ENCODE results near the gene KYNU.
"Not testable (repeated sequence)": the region's sequence is repeated elsewhere in the genome, so short reads cannot be mapped to it uniquely, and the experiment has no call there.

KYNU gene

DNA sequence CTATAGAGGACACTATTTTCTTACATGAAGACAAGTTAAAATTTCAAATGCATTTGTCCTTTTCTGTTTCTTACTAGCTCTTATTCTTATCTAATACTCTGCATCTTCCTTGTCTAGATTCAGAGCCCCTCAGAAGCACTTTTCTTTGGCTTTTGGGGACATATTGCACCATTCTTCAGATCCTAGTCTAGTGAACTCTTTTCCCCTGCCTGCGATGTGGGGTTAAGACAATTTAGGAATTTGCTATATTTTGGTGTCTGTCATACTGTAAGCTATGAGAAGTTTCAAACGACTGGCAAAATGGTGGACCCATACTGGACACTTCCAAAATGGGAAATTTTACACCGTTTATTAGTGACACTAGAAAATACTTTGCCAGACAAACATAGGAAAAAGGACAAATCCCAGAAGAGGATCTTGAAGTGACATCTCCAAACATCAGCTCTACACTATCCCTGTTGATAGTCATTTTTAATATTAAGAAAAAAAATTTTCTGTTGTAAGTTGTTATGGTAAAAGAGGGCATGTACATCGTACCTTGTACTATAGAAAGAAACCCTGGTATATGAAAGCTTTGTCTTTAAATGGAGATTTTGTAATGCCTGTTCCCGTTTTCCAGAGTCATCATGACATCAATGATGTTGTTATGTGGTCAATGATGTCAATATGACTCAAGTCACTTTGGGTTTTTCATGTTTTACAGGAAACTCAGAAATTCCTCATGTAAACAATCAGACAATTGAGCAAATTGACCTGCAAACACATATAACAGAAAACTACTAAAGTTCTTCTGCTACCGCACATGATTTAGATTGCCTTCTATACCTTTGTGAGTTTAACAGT lies 4.4 kb upstream of the KYNU start:
- no peak for DNase-seq

DNA sequence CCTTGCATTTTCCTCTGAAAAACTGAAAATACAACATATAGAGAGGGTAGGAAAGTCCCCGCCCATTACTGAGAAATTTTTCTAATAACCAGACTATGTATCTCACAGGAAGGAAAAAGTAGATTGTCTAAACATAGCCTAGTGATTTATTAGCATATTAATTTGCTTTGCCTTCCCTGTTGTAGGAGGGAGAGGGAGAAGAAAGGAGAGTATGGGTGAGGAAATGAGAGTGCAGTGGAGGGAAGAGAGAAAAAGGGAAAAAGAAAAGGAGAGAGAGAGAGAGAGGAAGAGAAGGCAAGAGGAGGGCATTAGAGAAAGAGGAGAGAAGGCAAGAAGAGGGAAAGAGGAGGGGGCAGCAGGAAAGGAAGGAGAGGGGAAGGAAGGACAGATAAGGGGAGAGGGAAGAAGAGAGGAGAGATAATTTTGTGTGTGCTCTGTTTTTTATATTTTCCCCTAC lies 3.6 kb upstream of the KYNU start:
- DNase-seq: no peak
- ATAC-seq: no peak

More for the DNA sequence above, 4.4 kb upstream of the KYNU start:
- no peak for ATAC-seq

DNA sequence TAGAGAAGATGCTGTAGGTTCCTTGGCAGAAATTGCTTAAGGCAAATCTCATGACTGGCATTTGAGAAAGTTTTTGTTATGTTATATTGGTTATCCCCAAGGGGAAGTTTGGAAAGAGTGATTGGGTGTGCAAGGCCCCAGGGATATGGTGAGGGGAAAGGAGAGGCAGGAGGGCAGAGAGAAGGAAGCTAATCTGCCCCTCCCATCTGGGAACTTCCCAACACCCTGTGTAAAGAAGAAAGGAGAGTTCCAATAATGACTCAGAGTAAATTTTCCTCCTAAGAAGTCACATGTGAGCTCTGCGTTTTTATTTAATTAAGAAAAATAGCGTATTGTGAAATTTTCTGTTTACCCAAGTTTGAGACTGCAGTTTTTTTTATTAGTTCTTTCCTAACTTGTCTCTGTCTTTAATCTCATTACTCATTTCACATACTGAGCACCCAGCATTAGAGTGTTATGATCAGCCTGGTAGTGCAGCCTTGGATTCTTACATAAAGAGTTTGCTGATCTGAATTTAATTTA lies 3.1 kb upstream of the KYNU start:
- ATAC-seq: peak; percentile 32

DNA sequence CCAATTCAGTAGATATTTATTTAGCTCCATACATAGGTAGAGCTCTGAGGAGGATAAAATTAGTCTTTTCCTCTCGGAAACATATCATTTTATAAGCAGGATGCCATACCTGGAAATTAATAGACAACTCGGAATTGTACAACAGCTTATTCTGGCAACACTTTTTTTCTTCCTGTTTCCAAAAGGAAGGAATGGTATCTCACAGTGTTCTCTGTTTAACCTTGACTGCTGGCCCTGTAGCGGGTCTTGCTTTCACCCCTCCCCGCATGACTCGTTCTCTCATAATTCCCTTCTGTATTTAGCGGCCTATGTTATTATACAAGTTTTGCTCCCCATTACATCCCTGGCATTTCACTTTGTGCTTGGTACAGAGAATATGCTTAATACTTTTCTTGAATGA lies 2.5 kb upstream of the KYNU start:
- DNase-seq (no peak), ATAC-seq (no peak)

More for the DNA sequence above, 3.1 kb upstream of the KYNU start:
- no peak for DNase-seq

DNA sequence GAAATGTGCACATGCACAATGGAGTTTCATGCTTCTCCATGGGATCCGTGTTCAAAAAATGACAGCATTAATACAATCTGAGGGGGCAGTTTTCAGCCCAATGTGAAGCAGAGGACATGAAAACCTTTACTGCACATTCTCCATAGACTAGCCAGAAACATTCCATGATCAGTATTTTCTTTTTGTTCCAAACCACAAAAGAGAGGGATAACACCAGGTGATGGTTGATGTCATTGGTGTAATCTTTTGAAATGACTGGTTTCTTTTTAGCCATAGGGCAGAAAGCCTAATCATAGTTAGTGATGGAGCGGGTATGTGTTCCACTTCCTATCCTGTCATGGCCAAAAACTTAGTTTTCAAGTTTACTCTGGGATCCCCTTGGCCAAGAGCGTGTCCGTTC lies 1.8 kb upstream of the KYNU start:
- no peak for ATAC-seq
- no peak for DNase-seq

DNA sequence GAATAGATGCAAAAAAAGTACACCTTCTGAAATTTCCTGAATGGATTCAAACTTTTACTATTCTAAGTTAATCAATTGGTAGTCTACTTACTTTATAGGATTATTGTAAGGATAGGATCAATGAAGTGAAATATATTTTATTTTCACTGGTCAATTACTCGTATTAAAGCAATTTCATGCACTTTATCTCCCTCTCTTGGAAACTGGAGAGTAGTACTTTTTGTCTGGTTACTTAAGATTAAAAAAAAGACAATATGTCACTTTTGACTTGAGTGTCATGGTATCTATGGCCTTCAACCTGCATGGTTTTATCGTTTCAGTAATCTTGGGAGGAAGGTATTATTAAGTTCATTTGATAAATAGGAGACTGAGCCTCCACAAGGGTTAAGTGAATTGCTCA lies 1.0 kb upstream of the KYNU start:
- ATAC-seq (no peak), DNase-seq (no peak)

DNA sequence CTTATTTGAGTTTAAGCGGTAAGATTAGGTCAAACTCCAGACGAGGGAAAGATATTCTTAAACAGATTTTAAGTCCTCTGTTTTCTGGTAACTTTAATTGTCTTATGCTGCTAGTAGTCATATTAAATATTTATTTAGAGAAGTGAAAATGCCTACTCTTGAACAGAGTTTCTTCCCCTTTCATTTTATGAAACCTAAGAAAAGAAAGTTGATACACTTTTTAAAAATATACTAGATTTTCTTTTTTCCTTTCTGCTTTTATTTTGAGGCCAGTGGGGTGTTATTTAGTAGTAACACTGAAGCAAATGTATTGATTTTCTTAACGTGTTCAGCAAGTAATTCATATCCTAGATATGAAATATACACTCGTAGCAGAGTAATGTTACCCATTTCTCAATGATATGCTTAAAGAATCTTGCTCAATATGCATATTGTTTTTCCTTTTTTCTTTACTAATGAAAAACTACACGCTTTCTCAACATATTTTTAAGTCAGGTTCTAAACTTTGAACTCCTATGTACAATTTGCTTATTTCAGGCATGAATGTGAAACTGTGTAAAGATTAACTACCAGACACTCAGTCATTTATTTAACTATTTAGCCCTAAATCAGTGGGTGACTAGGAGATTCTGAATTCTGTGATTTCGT lies 691 bp downstream of the KYNU start:
- DNase-seq: no peak
- no peak for ATAC-seq

DNA sequence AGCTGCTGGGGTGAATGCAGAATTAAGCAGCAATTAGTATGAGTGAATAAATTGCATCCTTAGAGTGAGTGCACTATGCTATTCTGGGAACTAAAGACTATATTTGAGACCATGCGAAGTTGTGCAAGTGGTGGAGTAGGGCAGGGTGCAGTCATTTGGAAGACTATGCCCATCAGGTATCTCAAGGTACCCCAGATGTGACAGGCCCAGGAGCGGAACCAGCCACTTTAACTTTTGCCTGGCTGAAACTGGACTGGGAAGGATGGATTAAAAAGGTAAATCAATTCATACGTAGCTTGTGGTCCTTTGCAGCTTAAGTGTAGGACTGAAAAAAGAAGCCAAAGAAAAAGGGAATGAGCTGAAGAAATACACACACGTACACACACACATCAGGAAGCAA lies 1.7 kb downstream of the KYNU start:
- no peak for DNase-seq
- ATAC-seq: no peak

DNA sequence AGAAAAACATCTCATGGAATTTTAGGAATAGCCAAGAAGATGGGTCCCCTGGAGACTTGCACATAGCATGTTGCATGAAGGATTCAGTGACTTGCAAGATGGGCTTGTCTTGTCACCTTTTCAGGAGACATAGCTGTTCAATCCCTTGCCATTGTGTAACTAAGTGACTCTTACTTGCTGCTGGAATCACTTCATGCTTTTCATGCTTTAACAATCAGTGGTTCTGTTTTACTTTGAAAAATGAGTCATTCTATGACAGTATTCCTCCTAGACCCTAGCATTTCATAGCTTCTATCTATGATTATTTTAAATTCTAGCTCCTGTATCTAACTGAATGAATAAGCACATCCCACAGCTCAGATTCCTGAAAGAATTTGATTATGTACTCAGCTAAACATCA lies 2.8 kb downstream of the KYNU start:
- DNase-seq: no peak
- peak; percentile 19 for ATAC-seq

DNA sequence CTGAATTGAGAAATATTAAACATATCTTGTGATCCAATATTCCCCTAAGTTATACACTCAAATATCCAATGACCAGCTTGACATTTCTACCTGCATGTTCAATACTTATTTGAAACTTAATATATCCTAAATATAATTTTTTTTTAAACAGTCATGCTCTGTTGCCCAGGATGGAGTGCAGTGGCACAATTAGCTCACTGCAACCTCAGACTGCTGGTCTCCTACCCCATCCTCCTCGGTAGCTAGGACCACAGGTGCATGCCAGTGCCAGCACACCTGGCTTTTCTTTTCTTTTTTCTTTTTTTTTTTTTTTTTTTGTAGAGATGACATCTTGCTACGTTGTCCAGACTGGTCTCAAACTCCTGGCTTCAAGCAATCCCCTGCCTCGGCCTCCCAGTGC lies 4.2 kb downstream of the KYNU start:
- ATAC-seq: no peak

DNA sequence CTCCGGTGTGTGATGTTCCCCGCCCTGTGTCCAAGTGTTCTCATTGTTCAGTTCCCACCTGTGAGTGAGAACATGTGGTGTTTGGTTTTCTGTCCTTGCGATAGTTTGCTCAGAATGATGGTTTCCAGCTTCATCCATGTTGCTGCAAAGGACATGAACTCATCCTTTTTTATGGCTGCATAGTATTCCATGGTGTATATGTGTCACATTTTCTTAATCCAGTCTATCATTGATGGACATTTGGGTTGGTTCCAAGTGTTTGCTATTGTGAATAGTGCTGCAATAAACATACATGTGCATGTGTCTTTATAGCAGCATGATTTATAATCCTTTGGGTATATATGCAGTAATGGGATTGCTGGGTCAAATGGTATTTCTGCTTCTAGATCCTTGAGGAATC lies 5.0 kb downstream of the KYNU start:
- ATAC-seq, DNase-seq: not testable (repeated sequence)

More for the DNA sequence above, 4.2 kb downstream of the KYNU start:
- DNase-seq: no peak

DNA sequence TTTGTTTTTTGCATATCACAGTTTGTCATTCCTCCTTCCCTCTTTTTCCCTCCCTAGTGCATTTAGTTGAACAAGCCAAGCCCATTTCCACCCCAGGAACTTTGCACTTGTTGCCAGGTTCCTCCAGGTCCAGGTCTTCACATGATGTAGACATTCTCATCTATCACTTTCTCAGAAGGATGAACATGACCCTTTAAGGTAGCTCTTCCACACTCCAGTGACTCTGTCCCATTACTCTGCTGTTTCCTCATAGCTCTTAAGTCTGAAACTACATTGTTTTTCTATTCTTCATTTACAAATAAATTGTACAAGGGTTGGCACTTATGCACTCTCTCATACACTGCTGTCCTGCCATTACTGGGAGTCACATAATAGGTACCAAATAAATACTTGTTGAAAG lies 6.1 kb downstream of the KYNU start:
- DNase-seq (no peak), ATAC-seq (no peak)

DNA sequence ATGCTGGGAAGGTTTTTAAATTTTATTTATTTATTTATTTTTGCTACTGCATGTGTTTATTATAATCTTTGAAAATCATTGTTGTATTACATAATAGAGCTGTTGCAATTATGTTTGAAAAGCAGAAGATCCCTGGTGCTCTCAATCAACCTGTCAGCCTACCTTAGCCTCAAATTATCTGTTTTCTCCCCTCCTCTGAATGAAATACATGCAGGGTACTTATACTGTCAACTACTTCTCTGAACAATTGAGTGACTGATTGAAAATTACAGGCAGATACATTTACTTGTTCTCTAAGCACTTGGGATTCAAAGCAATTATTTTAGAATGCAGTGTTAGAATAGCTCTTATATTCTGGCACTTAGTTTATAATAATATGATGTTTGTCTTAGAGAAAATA lies 8.1 kb downstream of the KYNU start:
- DNase-seq (no peak), ATAC-seq (no peak)

DNA sequence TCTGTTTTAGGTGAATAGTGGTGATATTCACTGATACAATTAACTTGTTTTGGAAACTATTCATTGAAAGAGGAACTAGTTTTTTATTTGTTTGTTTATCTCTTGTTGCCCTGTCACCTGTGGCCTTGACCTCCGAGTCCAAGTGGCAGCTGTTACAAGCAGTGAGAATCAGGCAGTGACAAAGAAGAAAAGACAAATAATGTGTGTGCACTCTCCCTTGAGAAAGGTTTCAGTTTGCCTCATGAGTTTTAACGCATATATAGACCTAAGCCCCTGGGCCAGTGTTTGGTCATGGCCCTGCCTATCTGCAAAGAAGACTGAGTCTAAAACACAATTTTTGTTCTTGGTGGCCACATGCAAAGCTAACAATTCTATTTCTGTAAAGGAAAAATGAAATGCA lies 15.3 kb downstream of the KYNU start:
- no peak for ATAC-seq
- DNase-seq: no peak

DNA sequence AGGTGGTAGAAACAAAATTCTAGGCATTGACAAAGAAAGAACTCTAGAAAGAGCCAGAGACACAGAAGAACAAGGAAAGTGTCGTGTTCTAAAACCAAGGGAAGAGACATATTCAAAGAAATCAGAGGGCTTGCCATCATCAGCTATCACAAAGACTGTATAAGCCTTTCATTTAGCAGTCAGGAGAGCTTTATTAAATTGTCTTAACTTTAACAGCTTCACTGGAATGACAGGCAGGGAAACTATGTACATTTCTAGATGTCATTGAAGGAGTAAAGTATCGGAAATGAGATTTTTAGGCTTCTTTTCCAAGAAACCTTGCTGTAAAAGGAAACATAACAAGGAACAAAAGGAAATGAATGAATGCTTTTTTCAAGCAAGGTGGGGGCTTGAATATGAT lies 15.8 kb downstream of the KYNU start:
- no peak for DNase-seq
- no peak for ATAC-seq

DNA sequence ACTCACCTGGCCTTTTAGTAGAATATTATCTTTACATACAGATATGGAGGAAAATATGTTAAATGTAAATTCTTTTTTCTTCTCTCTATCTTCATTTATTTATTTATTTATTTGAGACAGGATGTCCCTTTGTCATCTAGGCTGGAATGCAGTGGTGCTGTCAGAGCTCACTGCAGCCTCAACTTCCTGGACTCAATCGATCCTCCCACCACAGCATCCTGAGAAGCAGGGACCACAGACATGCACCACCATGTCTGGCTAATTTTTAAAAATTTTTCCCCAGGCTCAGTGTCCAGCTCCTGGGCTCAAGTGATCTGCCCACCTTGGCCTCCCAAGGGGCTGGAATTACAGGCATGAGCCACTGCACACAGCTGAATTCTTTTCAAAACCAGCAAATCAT lies 20.3 kb downstream of the KYNU start:
- no peak for DNase-seq
- no peak for ATAC-seq

DNA sequence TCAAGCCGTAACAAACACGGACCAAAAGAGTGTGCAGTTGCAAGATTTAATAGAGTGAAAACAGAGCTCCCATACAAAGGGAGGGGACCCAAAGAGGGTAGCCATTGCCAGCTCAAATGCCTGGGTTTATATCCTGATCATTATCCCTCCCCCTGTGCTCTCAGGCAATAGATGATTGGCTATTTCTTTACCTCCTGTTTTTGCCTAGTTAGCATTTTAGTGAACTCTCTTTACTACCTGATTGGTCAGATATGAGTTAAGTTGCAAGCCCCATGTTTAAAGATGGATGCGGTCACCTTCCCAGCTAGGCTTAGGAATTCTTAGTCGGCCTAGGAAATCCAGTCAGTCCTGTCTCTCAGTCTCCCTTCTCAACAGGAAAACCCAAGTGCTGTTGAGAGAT lies 22.9 kb downstream of the KYNU start:
- DNase-seq, ATAC-seq: not testable (repeated sequence)

DNA sequence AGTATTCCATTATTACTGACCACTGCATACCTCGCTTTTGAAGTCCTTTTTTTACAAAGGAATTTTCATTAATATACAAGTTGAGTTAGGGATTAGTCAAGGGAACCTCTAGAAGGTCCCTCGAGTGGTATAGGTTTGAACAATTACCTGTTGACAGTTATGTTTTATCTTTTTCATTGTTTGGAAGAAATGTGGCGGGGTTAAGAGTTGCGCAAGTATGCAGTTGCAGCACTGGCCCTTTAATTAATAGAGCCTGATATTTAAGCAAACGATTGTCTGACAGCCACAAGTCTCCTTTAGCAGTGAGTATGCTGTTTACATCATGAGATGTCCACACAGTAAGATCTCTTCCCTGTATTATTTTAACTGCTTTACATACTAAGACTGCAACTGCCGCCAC lies 24.3 kb downstream of the KYNU start:
- ATAC-seq (no peak), DNase-seq (no peak)

DNA sequence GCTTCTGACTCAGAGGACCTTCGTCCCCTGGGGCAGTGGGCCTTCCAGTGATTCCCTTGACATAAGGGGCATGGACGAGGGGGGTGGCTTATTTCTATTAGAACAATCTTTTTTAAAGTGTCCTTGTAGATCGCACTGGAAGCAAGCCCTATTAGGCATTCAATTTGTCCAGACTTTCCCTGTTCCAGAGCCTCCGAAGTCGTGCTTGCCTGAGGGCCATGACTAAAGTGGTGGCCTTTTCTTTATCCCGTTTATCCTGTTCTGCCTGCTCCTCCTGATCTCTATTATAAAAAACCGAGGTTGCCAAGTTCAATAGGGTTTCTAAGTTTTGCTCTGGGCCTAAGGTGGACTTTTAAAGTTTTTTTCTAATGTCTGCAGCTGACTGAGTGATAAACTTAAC lies 26.3 kb downstream of the KYNU start:
- ATAC-seq, DNase-seq: not testable (repeated sequence)

DNA sequence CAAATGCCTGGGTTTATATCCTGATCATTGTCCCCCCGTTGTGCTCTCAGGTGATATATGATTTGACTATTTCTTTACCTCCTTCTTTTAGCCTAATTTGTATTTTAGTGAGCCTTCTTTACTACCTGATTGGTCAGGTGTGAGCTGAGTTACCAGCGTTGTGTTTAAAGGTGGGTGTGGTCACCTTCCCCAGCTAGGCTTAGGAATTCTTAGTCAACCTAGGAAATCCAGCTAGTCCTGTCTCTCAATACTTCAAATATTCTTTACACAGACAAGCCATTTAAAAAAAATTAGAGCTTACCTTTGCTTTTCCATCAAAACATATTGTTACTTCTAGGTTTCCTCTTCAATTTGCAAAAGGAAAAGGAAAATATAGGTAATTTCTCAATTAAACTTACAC lies 30.2 kb downstream of the KYNU start:
- ATAC-seq: no peak
- DNase-seq: no peak

DNA sequence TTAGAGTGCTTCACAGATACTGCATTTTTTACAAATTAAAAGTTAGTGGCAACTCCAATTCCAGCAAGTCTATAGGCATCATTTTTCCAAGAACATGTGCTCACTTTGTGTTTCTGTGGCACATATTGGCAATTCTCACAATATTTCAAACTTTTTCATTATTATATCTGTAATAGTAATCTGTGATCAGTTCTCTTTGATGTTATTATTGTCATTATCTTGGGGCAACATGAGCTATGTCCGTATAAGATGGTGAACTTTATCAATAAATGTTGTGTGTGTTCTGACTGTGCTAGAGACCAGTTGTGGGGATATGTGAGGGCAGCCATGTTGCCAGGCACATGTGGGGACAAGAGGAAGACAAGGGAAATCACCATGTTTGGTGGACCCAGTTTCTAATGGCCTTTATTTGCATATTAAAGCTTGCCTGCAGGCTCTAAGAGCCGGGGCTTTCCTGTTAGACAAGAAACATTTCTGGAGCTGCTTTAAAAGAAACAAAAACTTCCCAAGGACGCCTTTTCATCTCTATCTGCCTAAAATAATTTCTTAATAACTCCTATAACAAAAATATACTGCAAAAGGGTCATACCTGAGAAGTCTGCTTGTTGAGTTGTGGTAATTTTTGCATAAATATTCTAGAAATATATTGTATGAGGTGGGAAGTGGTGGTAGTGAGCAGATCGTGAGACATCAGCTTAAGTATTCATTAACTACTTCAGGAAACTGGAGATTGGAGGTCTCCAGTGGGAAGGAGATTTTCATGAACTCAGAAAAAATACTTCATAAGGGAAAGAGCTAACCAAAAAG lies 37.2 kb downstream of the KYNU start:
- ATAC-seq: no peak
- DNase-seq: no peak

DNA sequence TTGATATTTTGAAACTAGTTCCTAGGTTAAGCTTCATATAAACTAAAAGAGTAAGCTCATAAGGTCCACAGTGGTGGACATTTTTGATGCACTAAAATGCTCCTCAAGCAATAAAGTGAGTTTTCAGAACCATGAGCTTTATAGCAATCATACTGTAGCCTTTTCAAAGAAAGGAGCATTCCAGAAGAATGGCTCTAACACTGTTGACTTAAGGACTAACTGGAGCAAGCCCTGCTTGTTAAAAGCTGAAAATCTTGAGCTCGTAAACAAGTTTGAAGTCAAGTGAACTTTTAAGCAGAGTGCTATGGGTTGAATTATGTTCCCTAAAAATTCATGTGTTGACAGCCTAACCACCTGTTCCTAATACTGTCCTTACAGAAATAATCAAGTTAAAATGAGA lies 38.0 kb downstream of the KYNU start:
- ATAC-seq (no peak), DNase-seq (no peak)

DNA sequence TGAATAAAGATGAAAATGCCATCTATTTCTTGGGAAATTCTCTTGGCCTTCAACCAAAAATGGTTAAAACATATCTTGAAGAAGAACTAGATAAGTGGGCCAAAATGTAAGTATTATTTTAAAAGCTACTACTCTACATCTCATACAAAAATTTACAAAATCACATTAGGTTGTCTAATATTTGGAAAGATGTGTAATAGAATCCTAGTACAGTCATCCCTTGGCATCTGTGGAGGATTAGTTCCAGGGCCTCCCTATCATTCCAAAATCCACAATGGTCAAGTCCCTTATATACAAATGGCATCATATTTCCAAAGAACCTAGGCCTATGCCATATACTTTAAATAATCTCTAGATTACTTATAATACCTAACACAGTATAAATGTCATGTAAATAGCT lies 41.2 kb downstream of the KYNU start:
- DNase-seq: no peak
- ATAC-seq: no peak

Measured in stimulated activated naive CD8-positive, alpha-beta T cell treated with anti-CD3 and anti-CD28 coated beads, Interleukin-15, Interleukin-2, amounts not matched to agents 100 U/mL and 50 U/mL, for 24 hours (primary cell).